SU-DHL-6 (cell line): ENCODE results near the gene TAF10.

Experiments
- CTCF ChIP-seq: fragments of 200-600 bp; sonication (generic); IDR thresholded peaks from one replicate; pipeline ENCODE4 v1.5.1; 2017; ENCODE audit warnings: antibody characterized with exemption, mild to moderate bottlenecking, low read length, moderate library complexity; ENCODE audit not compliant: insufficient read depth, poor library complexity, severe bottlenecking
- EZH2phosphoT487 ChIP-seq: fragments of 200-600 bp; sonication (generic), shearing (Covaris generic); conservative IDR thresholded peaks from 2 replicates; pipeline ENCODE4 v1.6.1; 2018; ENCODE audit warnings: mild to moderate bottlenecking, antibody characterized with exemption, low read length, moderate library complexity, mixed read lengths

GRCh38 chr11:6658647-6659046 is 46.6 kb upstream of the TAF10 start:
- TF ChIP-seq CTCF (no peak), EZH2phosphoT487 (no peak)
